Nephron (organoid): ENCODE results near the gene MECR.

Experiments used
- H3K27ac Mint-ChIP-seq, 3 experiments: 2 replicates each; pipeline ENCODE4 v1.8.0; 2020; ENCODE audit warnings: mixed read lengths in 3 of 3, mild to moderate bottlenecking in 2 of 3, moderate library complexity in 1 of 3
- H3K27me3 Mint-ChIP-seq: 2 replicates; pipeline ENCODE4 v1.8.0; 2021; ENCODE audit warnings: low read depth, mild to moderate bottlenecking, moderate library complexity, mixed read lengths
- H3K36me3 Mint-ChIP-seq: 2 replicates; pipeline ENCODE4 v1.8.0; 2020; ENCODE audit warnings: low read depth, mixed read lengths
- H3K4me1 Mint-ChIP-seq: 2 replicates; pipeline ENCODE4 v1.8.0; 2020; ENCODE audit warnings: mixed read lengths
- H3K4me3 Mint-ChIP-seq, 3 experiments: 2 replicates each; pipeline ENCODE4 v1.8.0; 2020; ENCODE audit warnings: mild to moderate bottlenecking in 3 of 3, mixed read lengths in 3 of 3, moderate library complexity in 2 of 3
- H3K9me3 Mint-ChIP-seq: 2 replicates; pipeline ENCODE4 v1.8.0; 2020; ENCODE audit warnings: mixed read lengths
- CTCF ChIP-seq, 3 experiments: fragments of 200-600 bp; sonication (generic); IDR thresholded peaks; one replicate each; pipeline ENCODE4 v1.5.0; 2021; ENCODE audit warnings: antibody characterized with exemption in 3 of 3; ENCODE audit not compliant: unreplicated experiment in 3 of 3

MECR gene

GRCh38 chr1:29272147-29272907, 41.6 kb upstream of the MECR start:
- H3K9me3 Mint-ChIP-seq = peaks cover 2% of the 10 kb centered on the region
- peaks cover 40% of the 10 kb centered on the region for H3K4me1 Mint-ChIP-seq
- peak overlapping the region; percentile 84 to 90 (median 86) for H3K27ac Mint-ChIP-seq
- H3K36me3 Mint-ChIP-seq = peaks cover 12% of the 10 kb centered on the region
- peaks cover 3% of the 10 kb centered on the region for H3K27me3 Mint-ChIP-seq
- TF ChIP-seq CTCF (IDR thresholded peaks at IDR 0.05; ENCODE audit: unreplicated experiment in 3 of 3) = no peak
- H3K4me3 Mint-ChIP-seq = no peak overlapping the region

- peak overlapping the region; percentile 24 to 40 (median 36) for H3K4me3 Mint-ChIP-seq
- peaks cover 3% of the 10 kb centered on the region for H3K27me3 Mint-ChIP-seq
- no peak for TF ChIP-seq CTCF (IDR thresholded peaks at IDR 0.05; ENCODE audit: unreplicated experiment in 3 of 3)
- H3K36me3 Mint-ChIP-seq = peaks cover 9% of the 10 kb centered on the region
- H3K4me1 Mint-ChIP-seq = peaks cover 43% of the 10 kb centered on the region
- peaks cover 2% of the 10 kb centered on the region for H3K9me3 Mint-ChIP-seq
- H3K27ac Mint-ChIP-seq = peak overlapping the region; percentile 84 to 90 (median 86)
Observed at GRCh38 chr1:29271724-29272123, 41.0 kb upstream of the MECR start.

- H3K9me3 Mint-ChIP-seq = peaks cover 2% of the 10 kb centered on the region
- H3K36me3 Mint-ChIP-seq = peaks cover 7% of the 10 kb centered on the region
- peak overlapping the region; percentile 84 to 90 (median 86) for H3K27ac Mint-ChIP-seq
- H3K4me3 Mint-ChIP-seq = peak overlapping the region; percentile 24 to 40 (median 36)
- peaks cover 43% of the 10 kb centered on the region for H3K4me1 Mint-ChIP-seq
- no peak for TF ChIP-seq CTCF (IDR thresholded peaks at IDR 0.05; ENCODE audit: unreplicated experiment in 3 of 3)
- peaks cover 3% of the 10 kb centered on the region for H3K27me3 Mint-ChIP-seq
Observed at GRCh38 chr1:29270929-29271521, 40.3 kb upstream of the MECR start.

GRCh38 chr1:29269382-29269781, 38.6 kb upstream of the MECR start:
- peaks cover 3% of the 10 kb centered on the region for H3K27me3 Mint-ChIP-seq
- H3K9me3 Mint-ChIP-seq = peaks cover 2% of the 10 kb centered on the region
- peak overlapping the region in 2 of 3 experiments; percentile 11 to 22 for H3K27ac Mint-ChIP-seq
- peaks cover 43% of the 10 kb centered on the region for H3K4me1 Mint-ChIP-seq
- no peak overlapping the region for H3K4me3 Mint-ChIP-seq
- no peak for TF ChIP-seq CTCF (IDR thresholded peaks at IDR 0.05; ENCODE audit: unreplicated experiment in 3 of 3)
- H3K36me3 Mint-ChIP-seq = peaks cover 7% of the 10 kb centered on the region

GRCh38 chr1:29267321-29268070, 36.8 kb upstream of the MECR start:
- H3K36me3 Mint-ChIP-seq = peaks cover 11% of the 10 kb centered on the region
- H3K9me3 Mint-ChIP-seq = peaks cover 6% of the 10 kb centered on the region
- peak overlapping the region in 1 of 3 experiments; percentile 3 for H3K4me3 Mint-ChIP-seq
- H3K27ac Mint-ChIP-seq = peak overlapping the region in 2 of 3 experiments; percentile 21 to 65
- H3K4me1 Mint-ChIP-seq = peaks cover 41% of the 10 kb centered on the region
- TF ChIP-seq CTCF (IDR thresholded peaks at IDR 0.05; ENCODE audit: unreplicated experiment in 3 of 3) = no peak
- H3K27me3 Mint-ChIP-seq = no peaks in the 10 kb centered on the region
